CD4-positive, alpha-beta T cell (primary cell): ENCODE data around the gene EDN1. TPM values are rescaled to one million over a fixed set of nuclear protein-coding genes. Genes with fewer than 3 reads are reported as not detected.

Source experiments
- ATAC-seq: fragments of 200-7000 bp; cut with Tn5 transposase; one replicate; pipeline ENCODE4 v1.10.0; 2022; ENCODE audit warnings: mild to moderate bottlenecking; ENCODE audit not compliant: poor library complexity
- CTCF ChIA-PET: fragments of 350-600 bp; sonication (Branson Sonifier 250); formaldehyde crosslinking; loops from one replicate; lab custom pipeline; 2021; ENCODE audit warnings: antibody characterized with exemption, inconsistent platforms; lab: Charles Lee
- POLR2A ChIA-PET: fragments of 350-600 bp; sonication (Branson Sonifier 250); formaldehyde crosslinking; loops from one replicate; lab custom pipeline; 2021; ENCODE audit warnings: antibody characterized with exemption, inconsistent platforms; lab: Charles Lee
- DNase-seq, 14 experiments: peaks; one replicate each; pipeline ENCODE4 v3.0.0-alpha.2; 2013 to 2020; ENCODE audit warnings: mixed read lengths in 2 of 14
- H3K27ac ChIP-seq, 2 donors: one replicate each; pipeline versions ENCODE4 v1.5.1 to v1.7.0; 2013; ENCODE audit warnings: low read length in 2 of 2, low read depth in 1 of 2, mild to moderate bottlenecking in 1 of 2
- H3K27me3 ChIP-seq, 2 experiments: 1 replicate in 1 of 2; 2 replicates in 1 of 2; pipeline versions ENCODE4 v1.6.1 to v1.7.0; 2013; ENCODE audit warnings: low read length in 2 of 2, control low read depth in 1 of 2, mild to moderate bottlenecking in 1 of 2, moderate library complexity in 1 of 2; ENCODE audit not compliant: insufficient read depth in 2 of 2, control insufficient read depth in 1 of 2
- H3K36me3 ChIP-seq: one replicate; pipeline ENCODE4 v1.6.1; 2013; ENCODE audit warnings: low read length, control low read depth; ENCODE audit not compliant: insufficient read depth
- H3K4me1 ChIP-seq: one replicate; pipeline ENCODE4 v1.6.1; 2013; ENCODE audit warnings: low read length, control low read depth; ENCODE audit not compliant: insufficient read depth
- H3K4me3 ChIP-seq: one replicate; pipeline ENCODE4 v1.5.1; 2013; ENCODE audit warnings: mild to moderate bottlenecking, low read length, moderate library complexity
- H3K9me3 ChIP-seq, 2 experiments: 1 replicate in 1 of 2; 2 replicates in 1 of 2; pipeline versions ENCODE4 v1.6.1 to v1.7.0; 2013; ENCODE audit warnings: low read length in 2 of 2, mild to moderate bottlenecking in 2 of 2, control low read depth in 1 of 2, moderate library complexity in 1 of 2; ENCODE audit not compliant: control insufficient read depth in 1 of 2, insufficient read depth in 1 of 2
- H3K27ac Mint-ChIP-seq: one replicate; pipeline ENCODE4 v1.8.0; 2020; ENCODE audit warnings: mixed read lengths
- H3K27me3 Mint-ChIP-seq: one replicate; pipeline ENCODE4 v1.8.0; 2021; ENCODE audit warnings: mixed read lengths
- H3K36me3 Mint-ChIP-seq: one replicate; pipeline ENCODE4 v1.8.0; 2021; ENCODE audit warnings: low read depth, mixed read lengths
- H3K4me1 Mint-ChIP-seq: one replicate; pipeline ENCODE4 v1.8.0; 2021; ENCODE audit warnings: low read depth, mixed read lengths
- H3K4me3 Mint-ChIP-seq: one replicate; pipeline ENCODE4 v1.8.0; 2020; ENCODE audit warnings: mild to moderate bottlenecking, mixed read lengths
- H3K9me3 Mint-ChIP-seq: one replicate; pipeline ENCODE4 v1.8.0; 2020; ENCODE audit warnings: mixed read lengths
- CTCF ChIP-seq: fragments of 200-600 bp; IDR thresholded peaks from one replicate; pipeline ENCODE4 v1.8.0; 2022; ENCODE audit warnings: antibody characterized with exemption, mild to moderate bottlenecking
- intact Hi-C, 2 experiments: fragments of 100-400 bp; cut with DNase I in 1 of 2; cut with micrococcal nuclease in 1 of 2; formaldehyde crosslinking; loops; one replicate each; pipeline versions ENCODE4 v1.15.1 to v1.9.0; 2023 to 2025; cut with DNase I, micrococcal nuclease
- total RNA-seq, 174 experiments: library from RNA in 2 of 174; stranded (reverse) in 2 of 174; gene quantifications; one replicate each; pipeline ENCODE4 v1.2.3 and lab custom pipeline; 2021 to 2026

Gene EDN1
- total RNA-seq, 2 experiments from 2014 or later = 0.80 to 1.1 TPM

GRCh38 chr6:12271594-12271993 is 18.6 kb upstream of the EDN1 start:
- TF ChIP-seq CTCF = no peak
- no peak for ATAC-seq
- Histone ChIP-seq H3K27me3 (no peaks in the 10 kb centered on the region), H3K4me3 (no peak overlapping the region), H3K27ac (no peak overlapping the region), H3K4me1 (no peaks in the 10 kb centered on the region), H3K36me3 (no peaks in the 10 kb centered on the region), H3K9me3 (peaks cover 10% of the 10 kb centered on the region in 2 experiments)
- H3K4me1 Mint-ChIP-seq = no peaks in the 10 kb centered on the region
- POLR2A ChIA-PET = no interaction called here
- H3K4me3 Mint-ChIP-seq = no peak overlapping the region
- no peak overlapping the region for H3K27ac Mint-ChIP-seq
- peaks cover 7% of the 10 kb centered on the region for H3K36me3 Mint-ChIP-seq
- CTCF ChIA-PET = no interaction called here
- no peak for DNase-seq
- H3K9me3 Mint-ChIP-seq = peaks cover 2% of the 10 kb centered on the region
- no peaks in the 10 kb centered on the region for H3K27me3 Mint-ChIP-seq
- intact Hi-C loops = no loop called here

- ATAC-seq (no peak), DNase-seq (no peak)
- peaks cover 2% of the 10 kb centered on the region for H3K9me3 Mint-ChIP-seq
- TF ChIP-seq CTCF = no peak
- ChIA-PET POLR2A (no interaction called here), CTCF (no interaction called here)
- no peaks in the 10 kb centered on the region for H3K4me1 Mint-ChIP-seq
- Histone ChIP-seq H3K4me1 (no peaks in the 10 kb centered on the region), H3K9me3 (peaks cover 10% of the 10 kb centered on the region in 2 experiments), H3K36me3 (no peaks in the 10 kb centered on the region), H3K27ac (no peak overlapping the region), H3K4me3 (no peak overlapping the region), H3K27me3 (no peaks in the 10 kb centered on the region)
- intact Hi-C loops = no loop called here
- no peak overlapping the region for H3K4me3 Mint-ChIP-seq
- peaks cover 7% of the 10 kb centered on the region for H3K36me3 Mint-ChIP-seq
- peaks cover 2% of the 10 kb centered on the region for H3K27me3 Mint-ChIP-seq
- no peak overlapping the region for H3K27ac Mint-ChIP-seq
These were observed 18.2 kb upstream of the EDN1 start for GRCh38 chr6:12271997-12272396.

- Mint-ChIP-seq H3K4me3 (no peak overlapping the region), H3K9me3 (peaks cover 2% of the 10 kb centered on the region), H3K27ac (no peak overlapping the region), H3K27me3 (peaks cover 8% of the 10 kb centered on the region), H3K36me3 (peaks cover 7% of the 10 kb centered on the region), H3K4me1 (peaks cover 7% of the 10 kb centered on the region)
- ChIA-PET POLR2A (no interaction called here), CTCF (no interaction called here)
- Histone ChIP-seq H3K36me3 (no peaks in the 10 kb centered on the region), H3K9me3 (peaks cover 10% of the 10 kb centered on the region in 2 experiments), H3K4me1 (no peaks in the 10 kb centered on the region), H3K4me3 (no peak overlapping the region), H3K27ac (no peak overlapping the region), H3K27me3 (no peaks in the 10 kb centered on the region)
- intact Hi-C loops = no loop called here
- no peak for TF ChIP-seq CTCF
- ATAC-seq (no peak), DNase-seq (peak in 2 of 14 experiments; percentile 26 to 36)
These were observed 15.1 kb upstream of the EDN1 start for GRCh38 chr6:12275107-12275506.
